GM15510 (cell line): ENCODE data around the gene EPHB3.

ENCODE experiments used
- POLR2A ChIP-seq: IDR thresholded peaks from 3 replicates; pipeline ENCODE4 v1.6.1; 2011; ENCODE audit warnings: borderline replicate concordance; ENCODE audit not compliant: insufficient read length; ENCODE audit errors: extremely low read depth

Gene EPHB3

DNA sequence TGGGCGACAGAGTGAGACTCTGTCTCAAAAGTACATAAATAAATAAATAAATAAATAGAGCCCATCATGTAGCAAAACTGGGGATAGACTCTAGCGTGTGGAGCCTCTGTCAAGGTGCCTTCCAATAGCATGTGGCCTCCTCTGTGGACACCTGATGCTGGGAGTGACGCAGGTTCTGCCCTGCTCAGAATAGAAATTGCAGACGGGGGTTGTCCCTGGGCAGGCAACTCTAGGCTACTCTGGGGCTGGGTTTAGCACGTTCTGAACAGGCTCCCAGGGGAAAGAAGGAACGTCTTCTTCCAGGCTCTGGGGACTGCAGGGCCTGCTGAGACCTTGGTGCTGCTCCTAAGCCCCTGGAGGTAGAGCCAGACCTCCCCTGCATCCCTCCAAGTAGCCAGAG, 65.3 kb downstream of the EPHB3 start:
- no peak for TF ChIP-seq POLR2A

DNA sequence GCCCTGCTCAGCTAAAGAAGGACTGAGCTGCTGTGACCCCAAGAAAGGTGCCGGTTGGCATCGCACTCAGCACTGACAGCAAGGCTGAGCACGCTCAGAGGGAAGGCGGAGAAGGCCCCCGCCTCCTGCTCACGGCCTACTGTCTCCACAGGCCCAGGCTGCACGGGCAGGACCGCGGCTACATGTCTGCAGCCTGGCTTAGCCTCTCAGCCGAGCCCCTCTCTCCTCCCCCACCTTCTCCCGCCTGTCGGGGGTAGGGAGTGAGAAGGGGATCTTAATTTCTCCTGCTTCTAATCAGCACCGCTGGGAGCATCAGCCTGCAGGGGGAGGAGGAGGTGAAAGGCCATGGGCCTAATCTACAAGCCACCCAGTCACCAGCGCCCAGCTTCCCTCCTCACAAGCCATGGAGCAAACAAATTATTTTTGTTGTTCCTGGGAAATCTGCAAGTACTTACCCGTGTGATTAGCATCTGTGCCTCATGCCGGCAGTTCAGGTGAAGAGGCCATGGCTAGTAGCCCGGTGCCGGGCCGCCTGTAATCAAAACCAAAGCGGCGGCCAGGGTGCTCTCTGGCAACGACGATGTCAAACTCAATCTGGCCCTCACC, 68.1 kb downstream of the EPHB3 start:
- no peak for TF ChIP-seq POLR2A

DNA sequence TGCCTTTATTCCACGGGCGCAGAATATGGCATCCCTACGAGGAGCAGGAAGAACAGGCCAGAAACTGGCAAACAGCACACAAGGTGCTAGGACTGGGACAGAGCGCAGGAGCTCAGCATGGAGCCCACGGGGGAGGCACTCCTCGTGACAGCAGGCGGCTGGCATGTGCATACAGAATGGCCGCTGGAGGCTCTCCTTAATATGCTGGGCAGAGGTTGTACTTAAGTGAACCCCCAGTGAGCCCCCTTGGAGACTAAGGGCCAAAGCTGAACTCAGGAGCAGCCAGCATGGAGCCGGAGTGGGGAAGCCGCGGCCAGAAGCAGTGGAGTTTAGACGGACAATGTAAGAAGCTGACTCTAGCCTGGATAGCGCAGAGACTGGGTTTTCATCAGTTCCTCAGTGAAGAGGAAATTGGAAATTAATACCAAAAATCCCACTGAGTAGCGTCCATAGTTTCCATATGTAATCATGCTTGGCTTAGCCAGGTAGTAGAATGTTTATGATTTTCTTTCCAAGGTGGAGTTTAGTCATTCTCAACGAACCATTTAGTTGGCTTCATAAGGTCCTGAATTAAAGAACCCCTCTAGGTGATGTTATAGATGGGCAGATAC, 69.4 kb downstream of the EPHB3 start:
- no peak for TF ChIP-seq POLR2A

DNA sequence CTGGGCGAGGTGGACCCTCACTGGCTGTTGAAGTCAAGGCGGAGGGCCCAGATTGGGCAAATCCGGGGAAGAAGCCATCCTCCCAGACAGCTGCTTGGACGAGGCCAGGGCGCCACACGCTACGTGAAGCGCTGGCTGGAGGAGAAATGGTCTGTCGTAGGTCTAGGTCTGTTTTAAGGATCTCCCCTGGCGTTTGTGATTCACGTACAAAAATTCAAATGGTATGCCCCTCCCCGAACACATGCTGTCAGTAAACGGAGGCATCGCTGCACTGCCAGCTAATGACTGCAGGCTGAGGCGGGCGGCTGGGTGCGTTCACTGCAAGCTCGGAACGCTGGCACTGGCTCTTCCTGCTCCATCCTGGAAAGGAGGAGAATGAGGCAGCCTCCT, 69.9 kb downstream of the EPHB3 start:
- TF ChIP-seq POLR2A: no peak
